Suprapubic skin (tissue), 4 donors: ENCODE measurements around the gene IL17RD.

Experiments
- CTCF ChIP-seq, 2 donors: fragments of 200-600 bp in 1 of 2; fragments of 450-650 bp in 1 of 2; sonication (generic) in 1 of 2; IDR thresholded peaks; one replicate each; pipeline ENCODE4 v1.5.1; 2016 to 2019; ENCODE audit warnings: antibody characterized with exemption in 2 of 2, mild to moderate bottlenecking in 1 of 2, moderate library complexity in 1 of 2
- EP300 ChIP-seq: sonication (generic); formaldehyde crosslinking; IDR thresholded peaks from one replicate; pipeline ENCODE4 v1.6.1; 2017; ENCODE audit warnings: antibody characterized with exemption
- POLR2A ChIP-seq, 2 donors: fragments of 450-650 bp; IDR thresholded peaks; one replicate each; pipeline ENCODE4 v1.6.1; 2017; ENCODE audit warnings: antibody characterized with exemption in 2 of 2, mild to moderate bottlenecking in 2 of 2, moderate library complexity in 2 of 2
- POLR2AphosphoS5 ChIP-seq, 3 donors: sonication (generic); formaldehyde crosslinking; IDR thresholded peaks; one replicate each; pipeline ENCODE4 v1.6.1; 2017; ENCODE audit warnings: antibody characterized with exemption in 3 of 3

GRCh38 chr3:57048728-57049127, 116.4 kb downstream of the IL17RD start:
- TF ChIP-seq CTCF (IDR thresholded peaks at IDR 0.05), result no peak
- no peak for TF ChIP-seq POLR2A (IDR thresholded peaks at IDR 0.05)
- TF ChIP-seq POLR2AphosphoS5 (IDR thresholded peaks at IDR 0.05), result no peak
- no peak for TF ChIP-seq EP300
